CD4-positive, alpha-beta T cell treated with Interleukin-6 for 4 hours (primary cell): ENCODE data around the gene FAM227B.
"Not testable (repeated sequence)": the region's sequence is repeated elsewhere in the genome, so short reads cannot be mapped to it uniquely, and the experiment has no call there.

ENCODE experiments used
- DNase-seq: peaks from one replicate; pipeline ENCODE4 v3.0.0-alpha.2; 2020; ENCODE audit warnings: mixed read lengths

Gene FAM227B

GRCh38 chr15:49361370-49361769, 259.2 kb downstream of the FAM227B start:
- no peak for DNase-seq

GRCh38 chr15:49354439-49354838, 266.2 kb downstream of the FAM227B start:
- DNase-seq, result not testable (repeated sequence)

- no peak for DNase-seq
Observed at GRCh38 chr15:49343546-49343945, 277.1 kb downstream of the FAM227B start.

DNA sequence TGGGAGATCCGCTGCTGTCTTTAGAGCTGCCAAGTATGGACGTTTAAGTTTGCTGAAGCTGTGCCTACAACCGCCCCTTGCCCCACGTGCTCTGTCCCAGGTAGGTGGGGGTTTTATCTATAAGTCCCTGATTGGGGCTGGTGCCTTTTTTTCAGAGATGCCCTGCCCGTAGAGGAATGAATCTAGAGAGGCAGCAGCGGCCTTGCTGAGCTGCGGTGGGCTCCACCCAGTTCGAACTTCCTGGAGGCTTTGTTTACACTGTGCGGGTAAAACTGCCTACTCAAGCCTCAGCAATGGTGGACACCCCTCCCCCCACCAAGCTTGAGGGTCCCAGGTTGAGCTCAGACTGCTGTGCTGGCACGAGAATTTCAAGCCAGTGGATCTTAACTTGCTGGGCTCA, 281.0 kb downstream of the FAM227B start:
- no peak for DNase-seq

DNA sequence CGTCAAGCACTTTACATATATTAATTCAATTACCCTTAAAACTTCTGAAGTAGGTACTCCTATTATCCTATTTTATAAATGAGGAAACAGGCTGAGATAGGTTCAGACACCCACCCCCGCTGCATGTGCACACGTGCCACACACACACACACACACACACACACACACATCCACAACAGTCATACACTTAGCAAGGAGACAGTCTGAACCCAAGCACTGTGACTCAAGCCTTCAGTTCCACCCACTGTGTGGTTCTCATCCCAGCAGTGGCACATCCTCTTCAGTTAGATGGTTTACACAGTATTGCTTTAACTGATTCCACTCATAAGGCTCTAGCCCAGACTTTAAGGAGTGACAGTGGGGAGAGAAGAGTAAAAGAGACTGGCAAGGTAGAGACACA, 288.7 kb downstream of the FAM227B start:
- no peak for DNase-seq

DNA sequence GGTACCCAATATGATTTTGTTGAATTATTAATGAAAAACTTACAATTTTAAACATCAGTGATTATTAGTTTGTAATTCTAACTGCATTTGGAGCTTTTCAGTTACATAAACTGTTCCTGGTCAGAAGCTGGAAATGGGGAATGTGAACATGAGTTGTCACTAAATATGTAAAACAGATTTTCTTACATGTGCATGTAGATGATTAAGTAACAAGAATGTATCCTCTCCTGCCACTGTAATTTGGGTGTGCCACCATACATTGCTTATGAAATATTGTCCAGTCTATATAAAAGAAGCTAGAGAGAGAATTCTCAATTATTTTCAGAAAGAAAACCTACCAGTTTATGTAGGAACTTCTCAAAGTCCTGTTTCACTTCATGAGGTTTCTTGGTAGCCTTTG, 289.2 kb downstream of the FAM227B start:
- DNase-seq, result no peak

GRCh38 chr15:49330166-49330565, 290.5 kb downstream of the FAM227B start:
- no peak for DNase-seq

GRCh38 chr15:49328941-49329340, 291.7 kb downstream of the FAM227B start:
- no peak for DNase-seq

DNA sequence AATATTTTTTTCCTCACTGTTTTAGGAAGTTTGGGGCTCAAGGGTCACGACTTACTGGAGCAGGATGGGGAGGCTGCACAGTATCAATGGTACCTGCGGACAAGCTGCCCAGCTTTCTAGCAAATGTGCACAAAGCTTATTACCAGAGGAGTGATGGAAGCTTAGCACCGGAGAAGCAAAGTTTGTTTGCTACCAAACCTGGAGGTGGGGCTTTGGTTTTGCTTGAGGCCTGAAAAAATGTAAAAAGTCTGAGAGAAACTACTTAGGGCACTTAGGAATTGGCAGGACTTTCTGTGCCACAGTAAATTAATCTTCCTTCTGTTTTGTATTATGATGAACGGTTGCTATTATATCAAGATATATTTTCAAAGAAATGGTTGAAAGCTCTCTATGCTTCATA, 292.7 kb downstream of the FAM227B start:
- DNase-seq, result no peak

GRCh38 chr15:49323207-49323606, 297.4 kb downstream of the FAM227B start:
- DNase-seq, result no peak

DNA sequence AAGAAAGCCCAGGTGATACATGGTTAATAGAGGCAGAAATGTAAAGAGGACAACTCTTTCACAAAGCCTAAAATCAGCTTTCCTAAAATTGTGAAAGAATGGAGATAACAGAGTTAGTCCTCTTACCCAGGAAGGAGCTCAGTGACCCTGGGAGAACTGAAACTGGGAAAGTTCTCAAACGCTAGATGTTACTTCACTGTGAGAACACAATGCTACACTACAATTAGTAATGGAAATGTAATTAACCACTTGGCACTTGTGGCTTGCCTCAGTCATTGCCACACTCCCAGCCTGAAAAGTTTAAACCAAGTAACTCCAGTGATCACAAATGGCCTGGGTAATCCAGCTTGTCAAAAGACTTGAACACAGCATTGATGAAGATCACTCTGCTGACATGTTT, 300.3 kb downstream of the FAM227B start:
- DNase-seq, result no peak

- DNase-seq, result no peak
Observed at GRCh38 chr15:49315391-49315823, 305.2 kb downstream of the FAM227B start.

- no peak for DNase-seq
Observed at GRCh38 chr15:49314716-49315115, 305.9 kb downstream of the FAM227B start.

- no peak for DNase-seq
Observed at GRCh38 chr15:49313650-49314049, 307.0 kb downstream of the FAM227B start.

DNA sequence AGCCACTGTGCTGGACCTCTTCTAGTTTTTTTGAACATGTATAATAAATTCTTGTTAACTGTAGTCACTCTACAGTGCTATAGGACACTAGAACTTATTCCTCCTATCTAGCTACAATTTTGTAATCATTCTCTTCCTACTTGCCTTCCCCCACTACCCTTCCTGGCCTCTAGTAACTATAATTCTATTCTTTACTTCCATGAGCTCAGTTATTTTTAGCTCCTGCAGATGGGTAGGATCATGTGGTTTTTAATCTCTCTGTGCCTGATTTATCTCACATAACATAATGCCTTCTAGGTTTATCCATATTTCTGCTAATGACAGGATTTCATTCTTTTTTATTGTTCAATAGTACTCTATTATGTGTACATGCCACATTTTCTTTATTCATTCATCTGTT, 310.7 kb downstream of the FAM227B start:
- DNase-seq, result no peak

DNA sequence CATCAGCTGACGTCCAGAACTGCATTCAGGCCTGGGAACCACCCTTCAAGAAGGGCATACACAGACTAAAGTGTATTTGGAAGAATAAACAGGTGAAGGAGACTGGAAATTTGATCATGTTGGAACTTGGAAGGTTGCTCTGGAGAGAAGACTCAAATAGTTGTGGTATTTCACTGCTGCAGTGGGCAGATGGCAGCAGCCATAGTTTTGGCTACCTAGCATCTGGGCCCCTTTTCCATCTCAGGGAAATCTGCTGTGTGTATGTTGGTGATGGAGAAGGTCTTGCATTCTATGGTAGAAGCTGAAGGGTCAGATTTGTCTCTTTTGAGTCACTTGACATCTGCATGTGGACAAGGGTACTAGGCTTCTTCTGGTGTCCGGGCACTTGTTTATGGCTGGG, 311.9 kb downstream of the FAM227B start:
- no peak for DNase-seq

DNA sequence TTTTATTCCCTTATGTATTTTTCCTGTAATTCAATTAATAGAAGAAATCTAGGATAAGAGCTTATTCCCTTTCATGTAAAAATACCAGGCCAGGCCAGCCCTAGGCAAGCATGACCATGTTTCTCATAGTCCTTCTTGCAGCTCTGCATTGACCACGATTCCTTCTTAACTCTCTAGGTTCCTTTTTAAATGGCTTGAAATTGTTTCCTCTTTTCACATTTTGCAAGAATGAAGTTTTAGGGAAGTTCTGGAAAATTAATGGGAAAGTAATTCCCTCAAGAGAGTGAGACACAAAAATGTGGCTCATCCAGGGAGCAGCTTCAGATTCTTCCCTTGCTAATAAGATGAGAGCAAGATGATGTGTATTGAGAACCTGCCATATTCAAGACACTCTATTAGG, 314.1 kb downstream of the FAM227B start:
- DNase-seq, result no peak

DNA sequence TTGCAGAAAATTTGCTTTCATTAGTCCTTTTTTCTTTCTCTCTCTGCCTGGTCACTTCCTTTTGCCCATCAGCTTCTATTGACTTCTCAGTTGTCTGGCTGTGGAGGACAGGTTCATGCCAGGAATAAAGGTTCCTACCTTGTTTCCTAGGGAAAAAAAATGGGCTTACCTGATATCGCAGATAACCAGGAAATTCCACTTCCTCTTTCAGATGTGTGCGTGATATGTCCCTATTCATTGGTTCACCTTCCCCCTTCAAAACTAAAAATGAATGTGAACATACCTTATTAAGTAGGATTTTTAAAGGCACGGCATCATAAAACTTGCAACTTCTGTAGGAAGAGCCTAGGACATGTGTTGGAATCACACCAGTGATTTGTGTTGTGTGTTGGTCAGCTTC, 317.6 kb downstream of the FAM227B start:
- no peak for DNase-seq

DNA sequence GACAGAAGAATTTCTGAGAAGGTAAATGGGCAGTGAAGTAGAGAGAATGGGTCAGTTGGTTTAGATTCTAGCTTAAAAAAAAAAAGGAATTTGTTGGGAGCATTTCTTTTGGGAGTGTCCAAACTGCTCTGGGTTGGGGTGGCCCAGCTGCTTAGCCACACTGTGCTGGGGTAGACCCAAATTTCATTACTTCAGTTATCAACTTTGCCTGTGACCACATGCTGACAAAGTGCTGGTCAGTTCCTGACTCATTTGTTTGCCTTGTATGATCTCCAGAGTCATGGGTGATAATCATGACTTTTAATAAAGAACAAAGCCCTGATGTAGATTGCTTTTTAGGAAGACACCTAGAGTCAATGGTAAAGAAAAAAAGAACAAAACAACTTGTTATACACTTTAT, 319.1 kb downstream of the FAM227B start:
- no peak for DNase-seq

DNA sequence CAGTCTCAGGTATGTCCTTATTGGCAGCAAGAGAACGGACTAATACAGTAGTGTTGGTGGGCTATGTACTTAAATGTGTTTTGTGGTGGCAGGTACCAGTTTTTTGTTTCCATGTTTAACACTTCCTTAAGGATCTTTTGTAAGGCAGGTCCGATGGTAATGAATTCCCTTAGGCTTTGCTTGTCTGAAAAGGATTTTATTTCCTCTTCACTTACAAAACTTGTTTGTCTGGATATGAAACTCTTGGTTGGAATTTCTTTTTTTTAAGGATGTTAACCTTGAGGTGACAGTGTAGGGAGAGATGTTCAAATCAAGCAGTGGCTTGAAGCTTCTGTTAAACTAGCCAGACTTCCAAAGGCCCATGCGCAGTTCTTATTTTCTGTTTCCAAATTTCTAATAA, 319.8 kb downstream of the FAM227B start:
- DNase-seq, result no peak

- no peak for DNase-seq
Observed at GRCh38 chr15:49297584-49297983, 323.0 kb downstream of the FAM227B start.

DNA sequence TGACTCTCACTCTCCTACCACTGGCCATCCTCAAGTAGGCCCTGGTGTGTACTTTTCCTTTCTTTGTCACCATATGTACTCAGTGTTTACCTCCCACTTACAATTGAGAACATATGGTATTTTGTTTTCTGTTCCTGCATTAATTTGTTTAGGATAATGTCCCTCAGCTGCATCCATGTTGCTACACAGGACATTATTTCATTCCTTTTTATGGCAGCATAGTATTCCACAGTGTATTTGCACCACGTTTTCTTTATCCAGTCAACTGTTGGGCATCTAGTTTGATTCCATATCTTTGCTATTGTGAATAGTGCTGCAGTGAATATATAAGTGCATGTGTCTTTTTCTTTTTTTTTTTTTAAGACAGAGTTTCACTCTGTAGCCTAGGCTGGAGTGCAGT, 324.4 kb downstream of the FAM227B start:
- DNase-seq, result no peak

DNA sequence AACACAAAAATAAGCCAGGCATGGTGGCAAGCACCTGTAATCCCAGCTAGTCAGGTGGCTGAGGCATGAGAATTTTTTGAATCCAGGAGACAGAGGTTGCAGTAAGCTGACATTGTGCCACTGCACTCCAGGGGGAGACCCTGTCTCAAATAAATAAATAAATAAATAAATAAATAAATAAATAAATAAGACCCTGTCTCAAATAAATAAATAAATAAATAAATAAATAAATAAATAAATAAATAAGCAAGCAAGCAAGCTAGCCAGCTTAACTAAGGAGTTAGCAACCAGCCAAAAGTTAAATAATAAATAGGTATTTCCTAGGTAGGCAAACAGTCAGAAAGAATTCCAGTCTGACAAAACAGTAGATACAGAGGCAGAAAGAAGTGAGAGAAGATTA, 326.7 kb downstream of the FAM227B start:
- no peak for DNase-seq

- no peak for DNase-seq
Observed at GRCh38 chr15:49290191-49290590, 330.4 kb downstream of the FAM227B start.

DNA sequence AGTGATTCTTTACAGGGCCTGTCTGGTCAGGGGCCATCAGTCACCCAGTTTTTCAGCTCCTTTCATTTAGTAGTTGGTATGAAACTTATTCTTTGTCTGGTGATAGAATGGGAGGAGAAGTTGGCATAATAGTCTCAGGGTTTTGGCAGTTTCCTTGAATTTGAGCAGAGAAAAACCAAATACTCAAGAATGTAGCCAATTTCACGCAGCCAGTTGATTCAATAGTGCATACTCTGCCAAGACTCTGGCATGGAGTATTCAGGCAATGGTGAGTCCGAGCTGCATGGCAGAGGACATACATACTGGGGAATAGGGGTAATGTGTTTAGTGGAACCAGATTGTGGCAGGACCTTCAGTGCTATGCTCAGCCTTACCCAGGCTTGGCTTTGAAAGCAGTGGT, 332.2 kb downstream of the FAM227B start:
- no peak for DNase-seq

DNA sequence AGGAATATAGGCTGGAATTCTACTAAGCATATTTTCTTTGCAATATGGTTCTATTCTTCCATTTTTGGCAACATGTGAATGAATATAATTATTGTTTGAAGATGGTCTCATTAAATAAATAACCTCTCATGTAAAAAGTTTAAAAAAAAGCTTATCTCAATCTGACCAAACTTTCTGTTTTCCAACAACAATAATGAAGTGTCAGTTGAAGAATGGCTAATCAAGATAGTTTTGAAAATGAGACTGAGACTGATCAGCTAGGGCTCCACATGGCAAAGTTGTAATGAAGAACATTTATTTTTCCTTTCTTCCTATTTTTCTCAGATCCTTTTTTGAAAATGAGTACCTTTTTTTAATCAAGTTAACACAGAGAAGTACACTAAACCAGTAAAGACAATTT, 333.1 kb downstream of the FAM227B start:
- DNase-seq, result no peak
